Keratinocyte (primary cell): ENCODE data around the gene BCL2L12.

Experiments
- EZH2 ChIP-seq: IDR thresholded peaks from one replicate; pipeline ENCODE4 v1.6.1; 2012; ENCODE audit warnings: inconsistent platforms, mild to moderate bottlenecking, low read length, moderate library complexity
- TF ChIP-seq, protein P1 (sequence below), 3 experiments: IDR thresholded peaks in 1 of 3; conservative IDR thresholded peaks in 1 of 3; optimal IDR thresholded peaks in 1 of 3; 2 replicates in 2 of 3; 3 replicates in 1 of 3; pipeline versions ENCODE3 to v1.5.1; 2011; ENCODE audit warnings: low read length in 3 of 3, mild to moderate bottlenecking in 3 of 3, moderate library complexity in 2 of 3, control low read depth in 1 of 3, inconsistent platforms in 1 of 3; ENCODE audit not compliant: insufficient read depth in 2 of 3; ENCODE audit errors: extremely low read depth in 1 of 3

DNA sequence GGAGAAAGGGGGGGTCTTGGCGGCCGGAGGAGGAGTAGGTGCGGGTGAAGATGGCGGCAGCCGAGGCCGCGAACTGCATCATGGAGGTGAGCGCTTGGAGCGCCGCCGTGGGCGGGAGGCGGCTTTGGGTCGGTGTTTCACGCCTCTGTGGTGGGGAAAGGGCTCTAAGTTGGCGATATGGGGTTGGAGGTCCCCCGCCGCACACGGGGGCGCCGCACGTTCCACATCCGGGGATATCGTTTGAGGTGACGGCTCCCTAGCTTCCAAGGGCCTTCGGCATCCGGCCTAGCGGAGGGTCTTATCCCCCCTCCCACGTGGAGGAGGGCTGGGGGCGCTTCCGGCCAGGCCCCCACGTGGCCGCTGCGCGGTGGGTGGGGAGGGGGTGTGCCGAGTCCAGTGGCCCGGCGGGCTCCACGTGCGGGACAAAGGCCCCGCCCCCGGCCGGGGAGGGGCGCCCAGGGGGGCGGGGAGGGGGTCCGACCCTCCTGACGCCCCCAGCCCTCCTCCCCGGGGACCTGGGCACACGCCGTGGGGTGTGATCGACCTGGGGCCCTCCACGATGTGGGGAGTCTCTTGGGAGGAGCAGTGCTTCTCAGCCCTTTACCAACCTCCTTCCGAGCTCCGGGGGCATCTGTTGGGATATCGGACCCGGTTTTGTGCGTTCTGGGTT, 11.6 kb downstream of the BCL2L12 start, which contains the start of gene PRMT1:
- TF ChIP-seq, protein P1, sequence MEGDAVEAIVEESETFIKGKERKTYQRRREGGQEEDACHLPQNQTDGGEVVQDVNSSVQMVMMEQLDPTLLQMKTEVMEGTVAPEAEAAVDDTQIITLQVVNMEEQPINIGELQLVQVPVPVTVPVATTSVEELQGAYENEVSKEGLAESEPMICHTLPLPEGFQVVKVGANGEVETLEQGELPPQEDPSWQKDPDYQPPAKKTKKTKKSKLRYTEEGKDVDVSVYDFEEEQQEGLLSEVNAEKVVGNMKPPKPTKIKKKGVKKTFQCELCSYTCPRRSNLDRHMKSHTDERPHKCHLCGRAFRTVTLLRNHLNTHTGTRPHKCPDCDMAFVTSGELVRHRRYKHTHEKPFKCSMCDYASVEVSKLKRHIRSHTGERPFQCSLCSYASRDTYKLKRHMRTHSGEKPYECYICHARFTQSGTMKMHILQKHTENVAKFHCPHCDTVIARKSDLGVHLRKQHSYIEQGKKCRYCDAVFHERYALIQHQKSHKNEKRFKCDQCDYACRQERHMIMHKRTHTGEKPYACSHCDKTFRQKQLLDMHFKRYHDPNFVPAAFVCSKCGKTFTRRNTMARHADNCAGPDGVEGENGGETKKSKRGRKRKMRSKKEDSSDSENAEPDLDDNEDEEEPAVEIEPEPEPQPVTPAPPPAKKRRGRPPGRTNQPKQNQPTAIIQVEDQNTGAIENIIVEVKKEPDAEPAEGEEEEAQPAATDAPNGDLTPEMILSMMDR (optimal IDR thresholded peaks at IDR 0.05 in 1 of 3, IDR thresholded peaks at IDR 0.05 in 1 of 3, conservative IDR thresholded peaks at IDR 0.05 in 1 of 3; ENCODE audit: extremely low read depth in 1 of 3, insufficient read depth in 2 of 3, low read length in 3 of 3): no peak
- TF ChIP-seq EZH2: no peak
